ENCODE results near the gene TERB1. TPM values are rescaled to one million over a fixed set of nuclear protein-coding genes. Genes with fewer than 3 reads are reported as not detected.

Gene TERB1
- not detected in 5 replicates for total RNA-seq (2022; extraction: Qiagen RNA extraction; ENCODE audit: low read depth)

DNA sequence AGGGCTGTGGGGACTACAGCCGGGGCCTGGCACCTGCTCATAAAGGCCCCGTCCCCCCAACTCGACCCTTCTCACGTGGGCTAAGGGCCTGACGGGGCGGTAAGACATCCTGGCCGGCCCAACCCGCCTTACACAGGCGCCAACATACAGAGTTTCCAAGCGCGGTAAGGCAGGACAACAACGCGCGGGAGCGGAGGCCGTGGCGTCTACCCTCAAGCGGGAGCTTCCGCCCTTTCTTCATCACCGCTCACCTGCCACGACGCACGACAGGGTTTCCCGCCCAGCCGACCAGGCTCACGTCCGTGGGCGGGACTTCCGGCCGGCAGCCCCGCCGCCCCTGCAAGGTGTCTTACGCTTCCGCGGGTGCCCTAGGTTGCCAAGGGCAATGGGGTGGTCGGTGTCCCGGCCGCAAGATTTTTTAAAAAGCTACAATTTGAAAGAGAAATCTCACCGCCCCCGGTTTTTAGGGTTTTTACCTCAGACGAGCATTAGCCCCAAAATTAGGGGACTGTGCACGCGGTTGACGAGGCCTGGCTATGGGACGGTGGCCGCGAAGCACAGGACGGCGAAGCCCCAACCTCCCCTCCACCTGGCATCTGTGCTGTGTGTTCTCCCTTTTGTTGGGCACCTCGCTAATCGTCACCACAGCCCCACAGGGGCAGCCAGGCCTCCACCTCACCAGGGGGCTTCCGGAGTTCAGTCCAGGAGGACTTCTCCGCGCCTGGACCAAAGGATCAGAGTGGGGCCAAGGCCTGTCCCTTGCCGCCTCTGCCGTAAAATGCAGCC, at the start of gene TERB1:
Gene TERB1, minus strand, starts transcription at position 265 of the 786 bp plus-strand sequence. CDS start 4,786 bp downstream, outside the sequence.

GRCh38 chr16:66844342-66845079, 43.1 kb upstream of the TERB1 start, which contains the start of gene CA7:
Gene CA7 (plus strand): TSS chr16:66844414. CDS start chr16:66844488, 74 bp downstream.

GRCh38 chr16:66830422-66831404, 29.3 kb upstream of the TERB1 start, which contains the start of gene NAE1:
Gene NAE1 (minus strand): TSS chr16:66830976. CDS start chr16:66830899, 77 bp downstream.

GRCh38 chr16:66751303-66751991, 49.9 kb downstream of the TERB1 start, which contains the start of gene DYNC1LI2:
Gene DYNC1LI2 (minus strand): TSS chr16:66751609. CDS start chr16:66751591, 18 bp downstream.

Other genes starting within 250 kb of the TERB1 start
- gene CKLF, start 249.0 kb downstream of the TERB1 start, total RNA-seq (2022; extraction: Qiagen RNA extraction; ENCODE audit: low read depth) = 62.4 to 70.5 TPM (median 66.4 TPM) in 5 replicates
- gene CMTM1, start 235.1 kb downstream of the TERB1 start, total RNA-seq (2022; extraction: Qiagen RNA extraction; ENCODE audit: low read depth) = 0.88 to 1.5 TPM (median 1.3 TPM) in 5 replicates
- not detected in 5 replicates for gene CMTM2, start 222.1 kb downstream of the TERB1 start, total RNA-seq (2022; extraction: Qiagen RNA extraction; ENCODE audit: low read depth)
- gene CMTM3, start 196.9 kb downstream of the TERB1 start, total RNA-seq (2022; extraction: Qiagen RNA extraction; ENCODE audit: low read depth) = 95.2 to 106 TPM (median 102 TPM) in 5 replicates
- 21.4 to 37.1 TPM (median 32.7 TPM) in 5 replicates for gene CMTM4, start 104.8 kb downstream of the TERB1 start, total RNA-seq (2022; extraction: Qiagen RNA extraction; ENCODE audit: low read depth)
- 36.7 to 58.9 TPM (median 55.7 TPM) in 5 replicates for gene DYNC1LI2, start 50.0 kb downstream of the TERB1 start, total RNA-seq (2022; extraction: Qiagen RNA extraction; ENCODE audit: low read depth)
- 55.9 to 74.8 TPM (median 66.5 TPM) in 5 replicates for gene NAE1, start 29.4 kb upstream of the TERB1 start, total RNA-seq (2022; extraction: Qiagen RNA extraction; ENCODE audit: low read depth)
- gene CA7, start 42.8 kb upstream of the TERB1 start, total RNA-seq (2022; extraction: Qiagen RNA extraction; ENCODE audit: low read depth) = not detected in 5 replicates
- gene PDP2, start 78.9 kb upstream of the TERB1 start, total RNA-seq (2022; extraction: Qiagen RNA extraction; ENCODE audit: low read depth) = 5.2 to 7.4 TPM (median 6.2 TPM) in 5 replicates
- 2.2 to 2.6 TPM (median 2.6 TPM) in 5 replicates for gene CDH16, start 117.3 kb upstream of the TERB1 start, total RNA-seq (2022; extraction: Qiagen RNA extraction; ENCODE audit: low read depth)
- gene RRAD, start 124.0 kb upstream of the TERB1 start, total RNA-seq (2022; extraction: Qiagen RNA extraction; ENCODE audit: low read depth) = 19.1 to 31.3 TPM (median 25.8 TPM) in 5 replicates
- gene CIAO2B, start 132.8 kb upstream of the TERB1 start, total RNA-seq (2022; extraction: Qiagen RNA extraction; ENCODE audit: low read depth) = 157 to 187 TPM (median 178 TPM) in 5 replicates
- gene CES2, start 133.9 kb upstream of the TERB1 start, total RNA-seq (2022; extraction: Qiagen RNA extraction; ENCODE audit: low read depth) = 26.9 to 35.6 TPM (median 31.3 TPM) in 5 replicates
- gene CES3, start 159.7 kb upstream of the TERB1 start, total RNA-seq (2022; extraction: Qiagen RNA extraction; ENCODE audit: low read depth) = 1.8 to 2.5 TPM (median 2.3 TPM) in 5 replicates
- gene CES4A, start 187.0 kb upstream of the TERB1 start, total RNA-seq (2022; extraction: Qiagen RNA extraction; ENCODE audit: low read depth) = 1.8 to 2.7 TPM (median 2.0 TPM) in 5 replicates
- gene CBFB, start 227.6 kb upstream of the TERB1 start, total RNA-seq (2022; extraction: Qiagen RNA extraction; ENCODE audit: low read depth) = 46.6 to 53.6 TPM (median 51.6 TPM) in 5 replicates